Ovary (tissue), 9 donors: ENCODE data around the gene CRTC1. TPM values are rescaled to one million over a fixed set of nuclear protein-coding genes. Genes with fewer than 3 reads are reported as not detected.

ENCODE experiments used
- DNase-seq, 5 donors: peaks; one replicate each; pipeline ENCODE4 v3.0.0-alpha.2; 2019 to 2020
- H3K27ac ChIP-seq, 2 donors: fragments of 200-600 bp; one replicate each; pipeline versions ENCODE4 v1.5.1 to v1.8.0; 2019 to 2022
- H3K27me3 ChIP-seq: fragments of 200-600 bp; one replicate; pipeline ENCODE4 v1.8.0; 2022
- H3K36me3 ChIP-seq: fragments of 200-600 bp; sonication (generic); one replicate; pipeline ENCODE4 v1.5.1; 2019
- H3K4me1 ChIP-seq: one replicate; pipeline ENCODE4 v1.8.1; 2013; ENCODE audit warnings: mild to moderate bottlenecking, moderate library complexity; ENCODE audit not compliant: insufficient read depth
- H3K4me3 ChIP-seq: fragments of 200-600 bp; sonication (generic); one replicate; pipeline ENCODE4 v1.5.1; 2017
- H3K9me3 ChIP-seq, 2 donors: fragments of 200-600 bp in 1 of 2; sonication (generic) in 1 of 2; one replicate each; pipeline versions ENCODE4 v1.5.1 to v1.8.1; 2013 to 2019; ENCODE audit warnings: mild to moderate bottlenecking in 1 of 2, moderate library complexity in 1 of 2
- EP300 ChIP-seq: sonication (generic); formaldehyde crosslinking; IDR thresholded peaks from one replicate; pipeline ENCODE4 v1.6.1; 2017; ENCODE audit warnings: antibody characterized with exemption
- POLR2A ChIP-seq: fragments of 450-650 bp; IDR thresholded peaks from one replicate; pipeline ENCODE4 v1.6.1; 2017; ENCODE audit warnings: antibody characterized with exemption, mild to moderate bottlenecking, moderate library complexity
- WGBS, 3 donors: extraction: QIAGEN DNeasy Blood & Tissue Kit in 1 of 3; methylation state at CpG; one replicate each; pipeline versions ENCODE4 v1.1.5 to v1.1.7; 2013 to 2017; 5-methylcytosine and 5-hydroxymethylcytosine counted together
- intact Hi-C, 4 donors: fragments of 100-400 bp; cut with DNase I; formaldehyde crosslinking; loops; one replicate each; pipeline versions ENCODE4 v1.11.0 to v1.15.1; 2022 to 2023
- polyA plus RNA-seq, 2 donors: library from polyadenylated mRNA; stranded (reverse); fragments of 200-250 nt in 1 of 2; fragments of 350-450 nt in 1 of 2; fragmentation: Illumina TruSeq in 1 of 2; extraction: RNeasy Lipid Tissue Mini Kit (QIAGEN cat#74804) in 1 of 2; gene quantifications; one replicate each; pipeline ENCODE4 v1.2.3, GENCODE V29; 2013 to 2014
- total RNA-seq, 7 donors: library from RNA; depleted of rRNA in 2 of 7; stranded (reverse); fragments of >200 nt in 2 of 7; fragmentation: NEBNext Ultra II Directional in 3 of 7; extraction: Animal tissue kit (Norgen Biotek cat#: 25700) in 3 of 7; gene quantifications; one replicate each; pipeline versions ENCODE4 v1.1.0 to v1.2.4, GENCODE V29; 2016 to 2023
- TF ChIP-seq, protein P1 (sequence below), 3 donors: fragments of 450-650 bp in 2 of 3; fragments of 200-600 bp in 1 of 3; IDR thresholded peaks; one replicate each; pipeline versions ENCODE4 v1.5.1 to v1.8.0; 2016 to 2022; ENCODE audit warnings: antibody characterized with exemption in 3 of 3, mild to moderate bottlenecking in 1 of 3
- donor health status: DM: no; HTN: no; CAD: no; lungs with moderate emphysema.
- donor health status: DM: no; HTN: no; CAD: no.
- donor health status: Bipolar disorder and iron deficiency.
- donor health status: DM: yes; HTN: yes; CAD: no.
- donor health status: DM: no; HTN: no; CAD: no.
- donor health status: DM: yes; HTN: yes; CAD: no.

Gene CRTC1
- total and polyA plus RNA-seq, 9 donors = 2.3 to 19.5 (median 12.9) TPM

GRCh38 chr19:18669524-18669817, 14.0 kb upstream of the CRTC1 start:
- TF ChIP-seq EP300 (no peak), POLR2A (no peak)
- TF ChIP-seq, protein P1, sequence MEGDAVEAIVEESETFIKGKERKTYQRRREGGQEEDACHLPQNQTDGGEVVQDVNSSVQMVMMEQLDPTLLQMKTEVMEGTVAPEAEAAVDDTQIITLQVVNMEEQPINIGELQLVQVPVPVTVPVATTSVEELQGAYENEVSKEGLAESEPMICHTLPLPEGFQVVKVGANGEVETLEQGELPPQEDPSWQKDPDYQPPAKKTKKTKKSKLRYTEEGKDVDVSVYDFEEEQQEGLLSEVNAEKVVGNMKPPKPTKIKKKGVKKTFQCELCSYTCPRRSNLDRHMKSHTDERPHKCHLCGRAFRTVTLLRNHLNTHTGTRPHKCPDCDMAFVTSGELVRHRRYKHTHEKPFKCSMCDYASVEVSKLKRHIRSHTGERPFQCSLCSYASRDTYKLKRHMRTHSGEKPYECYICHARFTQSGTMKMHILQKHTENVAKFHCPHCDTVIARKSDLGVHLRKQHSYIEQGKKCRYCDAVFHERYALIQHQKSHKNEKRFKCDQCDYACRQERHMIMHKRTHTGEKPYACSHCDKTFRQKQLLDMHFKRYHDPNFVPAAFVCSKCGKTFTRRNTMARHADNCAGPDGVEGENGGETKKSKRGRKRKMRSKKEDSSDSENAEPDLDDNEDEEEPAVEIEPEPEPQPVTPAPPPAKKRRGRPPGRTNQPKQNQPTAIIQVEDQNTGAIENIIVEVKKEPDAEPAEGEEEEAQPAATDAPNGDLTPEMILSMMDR (IDR thresholded peaks at IDR 0.05) = no peak
- intact Hi-C loops = no loop called here
- no peak for DNase-seq
- WGBS, 3 donors = 80 to 90% (median 88%) methylated on average over 12 of the region's 12 CpGs
- no peaks in the 10 kb centered on the region for H3K4me1 ChIP-seq
- H3K27me3 ChIP-seq = no peaks in the 10 kb centered on the region
- no peaks in the 10 kb centered on the region for H3K36me3 ChIP-seq
- H3K4me3 ChIP-seq = no peak overlapping the region
- no peaks in the 10 kb centered on the region for H3K9me3 ChIP-seq
- no peak overlapping the region for H3K27ac ChIP-seq

DNA sequence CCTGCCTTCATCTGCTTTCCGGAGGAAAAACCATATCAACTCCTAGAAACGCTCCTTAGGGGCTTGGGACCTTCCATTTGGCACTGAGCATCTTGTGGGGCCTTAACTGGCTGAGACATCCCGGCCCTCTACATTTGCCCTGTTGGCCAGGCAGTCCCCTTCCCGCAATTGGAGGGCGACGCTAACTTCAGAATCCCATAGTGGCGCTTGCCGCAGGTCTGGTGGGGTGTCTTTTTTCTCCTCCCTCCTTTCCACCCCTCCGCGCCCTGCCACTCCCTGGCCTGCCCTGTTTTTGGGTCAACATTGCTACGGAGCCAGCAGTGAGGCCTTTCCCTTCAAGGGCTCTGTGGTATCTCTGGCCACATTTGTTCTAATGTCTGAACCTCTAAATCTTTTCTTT, 13.6 kb upstream of the CRTC1 start:
- Histone ChIP-seq H3K36me3 (no peaks in the 10 kb centered on the region), H3K27me3 (no peaks in the 10 kb centered on the region), H3K27ac (no peak overlapping the region), H3K9me3 (no peaks in the 10 kb centered on the region), H3K4me1 (peaks cover 2% of the 10 kb centered on the region), H3K4me3 (no peak overlapping the region)
- DNase-seq = no peak
- TF ChIP-seq, protein P1 (IDR thresholded peaks at IDR 0.05) = no peak
- TF ChIP-seq POLR2A (no peak), EP300 (no peak)
- WGBS, 3 donors = 86 to 91% (median 89%) methylated on average over 11 of the region's 11 CpGs
- intact Hi-C loops = loop anchor here in 1 of 4 donors (10.0 kb wide), 1 partner anchor 75 kb away; no protein-coding TSS in a partner anchor

- no peaks in the 10 kb centered on the region for H3K36me3 ChIP-seq
- 66 to 79% (median 78%) methylated on average over 13 of the region's 13 CpGs for WGBS, 3 donors
- no peaks in the 10 kb centered on the region for H3K27me3 ChIP-seq
- TF ChIP-seq, protein P1 (IDR thresholded peaks at IDR 0.05) = no peak
- TF ChIP-seq POLR2A (no peak), EP300 (no peak)
- no peak for DNase-seq
- no peak overlapping the region for H3K4me3 ChIP-seq
- no peaks in the 10 kb centered on the region for H3K9me3 ChIP-seq
- intact Hi-C loops = loop anchor here in 1 of 4 donors (10.0 kb wide), 1 partner anchor 76 kb away; no protein-coding TSS in a partner anchor
- H3K4me1 ChIP-seq = peaks cover 2% of the 10 kb centered on the region
- no peak overlapping the region for H3K27ac ChIP-seq
Measured at GRCh38 chr19:18670312-18670711, 13.2 kb upstream of the CRTC1 start.

DNA sequence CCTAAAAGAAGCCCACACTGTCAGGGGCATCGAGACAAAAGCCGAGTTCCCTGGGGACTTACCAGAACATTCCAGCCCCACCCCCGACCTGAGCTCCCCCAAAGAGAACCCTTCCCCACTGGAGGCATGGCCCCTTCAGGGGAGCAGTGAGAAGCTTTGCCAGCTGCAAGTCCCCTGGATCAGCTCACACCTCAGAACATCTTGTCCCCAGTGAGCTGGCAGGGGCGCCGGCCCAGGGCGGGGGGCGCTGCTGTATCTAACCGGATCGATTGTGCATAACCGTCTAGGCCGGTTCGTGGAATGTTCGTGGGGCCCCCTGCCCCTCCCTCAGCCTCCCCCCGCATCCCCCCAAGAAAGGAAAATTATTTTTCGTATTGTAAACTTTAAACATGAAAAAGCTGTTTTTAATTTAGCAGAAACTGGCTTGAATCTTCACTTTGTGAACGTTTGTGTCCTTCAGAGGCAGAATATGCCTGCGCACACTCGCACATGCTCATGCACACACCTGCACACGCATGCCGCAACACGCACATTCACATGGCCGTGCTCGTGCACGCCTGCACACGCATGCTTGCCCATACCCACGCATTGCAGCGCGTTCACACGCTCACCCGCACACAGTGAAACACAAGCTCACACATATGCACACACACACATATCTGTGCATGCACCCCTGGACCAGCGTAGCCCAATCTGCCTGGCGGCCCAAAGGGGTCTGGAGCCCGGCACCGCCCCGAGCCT, 12.0 kb upstream of the CRTC1 start:
- Histone ChIP-seq H3K36me3 (no peaks in the 10 kb centered on the region), H3K27me3 (no peaks in the 10 kb centered on the region), H3K4me3 (no peak overlapping the region), H3K27ac (no peak overlapping the region), H3K4me1 (peaks cover 2% of the 10 kb centered on the region), H3K9me3 (no peaks in the 10 kb centered on the region)
- no peak for DNase-seq
- WGBS, 3 donors = 81 to 85% (median 84%) methylated on average over 35 of the region's 35 CpGs
- intact Hi-C loops = loop anchor here in 1 of 4 donors (10.0 kb wide), 1 partner anchor 77 kb away; no protein-coding TSS in a partner anchor
- TF ChIP-seq EP300 (no peak), POLR2A (no peak)
- TF ChIP-seq, protein P1 (IDR thresholded peaks at IDR 0.05) = no peak
